Ishikawa (cell line): ENCODE measurements around the gene IL6R.

Source experiments
- CEBPB ChIP-seq: IDR thresholded peaks from 2 replicates; pipeline ENCODE4 v1.6.1; 2012
- CREB1 ChIP-seq: IDR thresholded peaks from 2 replicates; pipeline ENCODE4 v1.6.1; 2012; ENCODE audit warnings: low read depth
- EGR1 ChIP-seq: IDR thresholded peaks from 2 replicates; pipeline ENCODE4 v1.6.1; 2012
- EP300 ChIP-seq: IDR thresholded peaks from 2 replicates; pipeline ENCODE4 v1.6.1; 2012; ENCODE audit warnings: borderline replicate concordance
- FOXM1 ChIP-seq: IDR thresholded peaks from 2 replicates; pipeline ENCODE4 v1.6.1; 2012; ENCODE audit warnings: low read depth, borderline replicate concordance
- MAX ChIP-seq: IDR thresholded peaks from 2 replicates; pipeline ENCODE4 v1.6.1; 2012
- NFIC ChIP-seq: IDR thresholded peaks from 2 replicates; pipeline ENCODE4 v1.6.1; 2012
- RAD21 ChIP-seq: IDR thresholded peaks from 2 replicates; pipeline ENCODE4 v1.6.1; 2012; ENCODE audit warnings: low read depth
- REST ChIP-seq: IDR thresholded peaks from 2 replicates; pipeline ENCODE4 v1.6.1; 2012; ENCODE audit warnings: low read depth, mild to moderate bottlenecking
- TAF1 ChIP-seq: IDR thresholded peaks from 2 replicates; pipeline ENCODE4 v1.6.1; 2012; ENCODE audit warnings: low read depth, mild to moderate bottlenecking
- TCF12 ChIP-seq: IDR thresholded peaks from 2 replicates; pipeline ENCODE4 v1.6.1; 2012; ENCODE audit warnings: low read depth
- TEAD4 ChIP-seq: IDR thresholded peaks from 2 replicates; pipeline ENCODE4 v1.6.1; 2012
- USF1 ChIP-seq: IDR thresholded peaks from 2 replicates; pipeline ENCODE4 v1.6.1; 2012
- YY1 ChIP-seq: IDR thresholded peaks from 2 replicates; pipeline ENCODE4 v1.6.1; 2012; ENCODE audit warnings: low read depth
- ZBTB7A ChIP-seq: IDR thresholded peaks from 2 replicates; pipeline ENCODE4 v1.6.1; 2012; ENCODE audit warnings: low read depth

IL6R gene

DNA sequence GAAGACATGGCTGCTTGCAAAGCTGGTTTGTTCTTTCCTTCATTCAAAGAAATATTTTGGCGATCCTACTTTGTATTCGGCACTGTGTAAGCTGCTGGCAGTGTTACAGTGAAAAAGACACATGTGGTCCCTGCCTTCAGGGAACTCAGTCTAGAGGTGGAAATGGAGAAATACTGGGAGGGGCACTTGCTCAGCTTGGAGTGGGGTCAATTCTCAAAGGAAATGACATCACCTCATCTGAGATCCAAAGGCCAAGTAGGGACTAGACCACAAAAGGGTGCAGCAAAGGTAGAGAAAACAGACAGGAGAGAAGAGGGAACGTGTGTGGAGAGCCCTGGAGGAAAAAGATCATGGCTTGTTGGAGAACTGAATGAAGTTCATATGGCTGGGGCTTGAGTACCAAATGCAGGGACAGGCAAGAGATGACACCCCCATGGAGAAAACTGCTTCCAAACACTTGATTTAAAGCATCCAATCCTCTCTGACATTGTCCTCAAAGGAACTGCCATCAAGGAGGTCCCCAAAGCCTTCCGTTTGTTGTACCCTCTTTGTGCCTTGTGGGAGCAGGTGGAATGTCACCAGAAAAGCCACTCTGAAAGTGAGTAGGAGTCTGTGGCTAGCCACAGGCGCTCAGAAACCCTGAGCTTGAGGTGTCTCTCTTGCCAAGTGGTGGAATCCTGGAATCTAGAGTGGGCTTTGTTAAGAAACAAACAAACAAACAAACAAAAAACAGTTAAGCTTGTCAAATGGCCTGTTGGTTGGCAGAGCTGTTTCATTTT, 48.6 kb downstream of the IL6R start:
- TF ChIP-seq EGR1 (no peak), TCF12 (no peak), EP300 (no peak), RAD21 (no peak), TAF1 (no peak), YY1 (no peak), CEBPB (no peak), USF1 (no peak), REST (no peak), MAX (no peak), NFIC (no peak), ZBTB7A (no peak), CREB1 (no peak), TEAD4 (no peak), FOXM1 (no peak)

DNA sequence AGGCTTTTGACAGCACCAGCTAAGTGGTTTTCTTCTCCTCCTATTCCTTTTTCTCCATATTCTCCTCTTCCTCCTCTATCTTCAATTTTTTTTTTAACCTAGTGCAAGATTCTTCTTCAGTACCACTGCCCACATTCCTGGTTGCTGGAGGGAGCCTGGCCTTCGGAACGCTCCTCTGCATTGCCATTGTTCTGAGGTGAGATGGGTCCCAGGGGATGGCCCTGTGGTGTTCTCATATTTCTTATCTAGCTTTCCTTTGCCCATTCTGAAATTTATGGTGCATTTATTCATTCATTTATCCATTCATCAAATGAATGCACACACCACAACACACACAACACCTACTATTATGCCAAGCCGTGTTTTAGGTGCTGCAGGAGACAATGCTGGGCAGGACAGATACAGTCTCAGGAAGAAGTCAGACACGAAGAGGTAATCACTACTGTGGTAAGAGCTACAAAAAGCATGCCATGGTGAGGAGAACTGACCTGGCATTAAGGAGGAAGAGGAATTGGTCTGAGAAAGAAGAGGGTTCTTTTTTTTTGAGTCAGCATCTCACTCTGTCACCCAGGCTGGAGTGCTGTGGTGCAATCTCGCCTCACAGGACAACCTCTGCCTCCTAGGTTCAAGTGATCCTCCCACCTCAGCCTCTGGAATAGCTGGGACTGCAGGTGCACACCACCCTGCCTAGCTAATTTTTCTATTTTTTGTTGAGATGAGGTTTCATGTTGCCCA, 49.4 kb downstream of the IL6R start:
- no peak for TF ChIP-seq EP300
- no peak for TF ChIP-seq ZBTB7A
- no peak for TF ChIP-seq TCF12
- no peak for TF ChIP-seq TAF1
- TF ChIP-seq MAX = no peak
- TF ChIP-seq USF1 = no peak

DNA sequence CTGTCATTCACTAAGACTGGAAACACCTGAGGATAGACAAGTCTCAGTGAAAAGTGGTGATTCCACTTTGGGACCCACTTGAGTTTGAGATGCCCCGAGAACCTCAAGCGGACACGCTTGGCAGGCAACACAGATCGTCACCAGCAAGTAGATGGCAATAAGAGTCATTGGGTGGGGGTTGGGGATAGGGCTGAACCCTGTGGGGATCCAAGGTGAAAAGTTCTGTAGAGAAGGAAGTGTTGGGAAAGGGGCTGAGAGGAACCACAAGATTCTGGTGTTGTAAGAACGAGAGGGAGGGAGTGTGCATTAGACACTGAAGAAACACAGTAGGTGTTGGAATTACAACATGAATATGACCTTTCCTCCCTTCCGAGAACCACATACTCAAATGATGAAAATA, 51.5 kb downstream of the IL6R start:
- no peak for TF ChIP-seq EP300
- no peak for TF ChIP-seq CEBPB
- no peak for TF ChIP-seq REST
- no peak for TF ChIP-seq MAX
- no peak for TF ChIP-seq RAD21
- TF ChIP-seq TEAD4 = no peak
- TF ChIP-seq NFIC = no peak
- no peak for TF ChIP-seq FOXM1
- no peak for TF ChIP-seq YY1
- TF ChIP-seq TAF1 = no peak
- no peak for TF ChIP-seq USF1
- no peak for TF ChIP-seq CREB1
- no peak for TF ChIP-seq ZBTB7A
- no peak for TF ChIP-seq TCF12
- no peak for TF ChIP-seq EGR1

- TF ChIP-seq CREB1 = no peak
- TF ChIP-seq CEBPB = no peak
- no peak for TF ChIP-seq USF1
- no peak for TF ChIP-seq NFIC
- TF ChIP-seq TCF12 = no peak
- TF ChIP-seq ZBTB7A = no peak
- TF ChIP-seq MAX = no peak
- TF ChIP-seq FOXM1 = no peak
- TF ChIP-seq RAD21 = no peak
- no peak for TF ChIP-seq YY1
- TF ChIP-seq TAF1 = no peak
- TF ChIP-seq REST = no peak
- TF ChIP-seq TEAD4 = no peak
- no peak for TF ChIP-seq EP300
- no peak for TF ChIP-seq EGR1
Observed at GRCh38 chr1:154459080-154459479, 53.9 kb downstream of the IL6R start.
